ENCODE measurements around the gene KRTAP6-2. TPM values are rescaled to one million over a fixed set of nuclear protein-coding genes. Genes with fewer than 3 reads are reported as not detected.

Gene KRTAP6-2
- total RNA-seq, 2 experiments from 2014 or later, result not detected

DNA sequence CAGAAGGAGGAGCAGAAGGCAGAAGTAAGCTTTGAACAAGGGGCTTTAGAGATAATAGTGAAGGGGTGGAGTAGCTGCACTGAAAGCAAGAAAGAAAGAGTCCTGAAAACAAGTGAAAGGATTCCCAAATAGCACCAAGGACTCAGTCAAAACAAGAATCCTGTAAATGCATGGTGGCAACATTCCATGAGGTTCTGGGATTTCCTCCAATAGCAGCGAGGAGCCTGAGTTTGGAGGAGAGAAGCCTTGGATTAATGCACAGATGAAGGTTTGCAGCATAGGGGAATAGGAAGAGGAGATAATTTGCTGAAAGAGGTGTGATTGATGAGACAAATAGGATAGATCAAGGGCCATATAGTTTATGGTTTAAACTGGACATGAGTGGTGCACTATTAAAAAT is 19.4 kb downstream of the KRTAP6-2 start:
- no peak for ATAC-seq (ENCODE audit: poor library complexity)
- POLR2A ChIA-PET, result no interaction called here
- no peaks in the 10 kb centered on the region for H3K36me3 ChIP-seq (ENCODE audit: insufficient read depth, low read length)
- Mint-ChIP-seq H3K9me3 (no peaks in the 10 kb centered on the region), H3K27ac (no peak overlapping the region), H3K36me3 (ENCODE audit: low read depth) (no peaks in the 10 kb centered on the region), H3K4me1 (ENCODE audit: low read depth) (no peaks in the 10 kb centered on the region), H3K27me3 (no peaks in the 10 kb centered on the region), H3K4me3 (no peak overlapping the region)
- no peaks in the 10 kb centered on the region for H3K9me3 ChIP-seq (ENCODE audit: control insufficient read depth in 1 of 2, insufficient read depth in 1 of 2, low read length in 2 of 2)
- intact Hi-C loops (cut with DNase I, micrococcal nuclease), result no loop called here
- no peak overlapping the region for H3K4me3 ChIP-seq (ENCODE audit: low read length)
- TF ChIP-seq, protein P1, sequence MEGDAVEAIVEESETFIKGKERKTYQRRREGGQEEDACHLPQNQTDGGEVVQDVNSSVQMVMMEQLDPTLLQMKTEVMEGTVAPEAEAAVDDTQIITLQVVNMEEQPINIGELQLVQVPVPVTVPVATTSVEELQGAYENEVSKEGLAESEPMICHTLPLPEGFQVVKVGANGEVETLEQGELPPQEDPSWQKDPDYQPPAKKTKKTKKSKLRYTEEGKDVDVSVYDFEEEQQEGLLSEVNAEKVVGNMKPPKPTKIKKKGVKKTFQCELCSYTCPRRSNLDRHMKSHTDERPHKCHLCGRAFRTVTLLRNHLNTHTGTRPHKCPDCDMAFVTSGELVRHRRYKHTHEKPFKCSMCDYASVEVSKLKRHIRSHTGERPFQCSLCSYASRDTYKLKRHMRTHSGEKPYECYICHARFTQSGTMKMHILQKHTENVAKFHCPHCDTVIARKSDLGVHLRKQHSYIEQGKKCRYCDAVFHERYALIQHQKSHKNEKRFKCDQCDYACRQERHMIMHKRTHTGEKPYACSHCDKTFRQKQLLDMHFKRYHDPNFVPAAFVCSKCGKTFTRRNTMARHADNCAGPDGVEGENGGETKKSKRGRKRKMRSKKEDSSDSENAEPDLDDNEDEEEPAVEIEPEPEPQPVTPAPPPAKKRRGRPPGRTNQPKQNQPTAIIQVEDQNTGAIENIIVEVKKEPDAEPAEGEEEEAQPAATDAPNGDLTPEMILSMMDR (IDR thresholded peaks at IDR 0.05), result no peak
- no peaks in the 10 kb centered on the region for H3K27me3 ChIP-seq (ENCODE audit: control insufficient read depth in 1 of 2, insufficient read depth in 2 of 2, low read length in 2 of 2)
- H3K4me1 ChIP-seq (ENCODE audit: insufficient read depth, low read length), result no peaks in the 10 kb centered on the region
- H3K27ac ChIP-seq (ENCODE audit: low read depth in 1 of 2, low read length in 2 of 2), result no peak overlapping the region
- CTCF ChIA-PET, result no interaction called here
- DNase-seq, result no peak

DNA sequence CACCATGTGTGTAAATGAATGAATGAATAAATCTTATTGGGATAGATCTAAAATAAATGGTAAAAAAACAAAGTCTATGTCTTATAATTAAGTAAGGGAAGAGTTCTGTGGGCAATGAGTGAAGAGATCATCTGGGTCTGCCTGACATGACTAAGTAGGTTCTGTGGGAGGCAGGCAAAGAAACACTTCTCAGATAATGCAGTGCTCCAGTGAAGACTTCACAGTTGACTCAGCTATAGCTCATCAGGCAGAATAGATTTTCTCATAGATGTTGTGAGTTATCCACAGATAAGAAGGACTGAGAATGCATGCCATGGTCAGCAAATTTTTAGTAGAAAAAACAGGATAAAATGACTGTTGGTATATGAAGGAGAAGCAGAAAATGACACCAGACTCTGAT is 20.9 kb downstream of the KRTAP6-2 start:
- Mint-ChIP-seq H3K9me3 (no peaks in the 10 kb centered on the region), H3K36me3 (ENCODE audit: low read depth) (no peaks in the 10 kb centered on the region), H3K27me3 (no peaks in the 10 kb centered on the region), H3K4me3 (no peak overlapping the region), H3K27ac (no peak overlapping the region), H3K4me1 (ENCODE audit: low read depth) (no peaks in the 10 kb centered on the region)
- no peak for ATAC-seq (ENCODE audit: poor library complexity)
- no peak overlapping the region for H3K4me3 ChIP-seq (ENCODE audit: low read length)
- ChIA-PET CTCF (no interaction called here), POLR2A (no interaction called here)
- no peaks in the 10 kb centered on the region for H3K9me3 ChIP-seq (ENCODE audit: control insufficient read depth in 1 of 2, insufficient read depth in 1 of 2, low read length in 2 of 2)
- no peaks in the 10 kb centered on the region for H3K36me3 ChIP-seq (ENCODE audit: insufficient read depth, low read length)
- no peak for DNase-seq
- H3K27ac ChIP-seq (ENCODE audit: low read depth in 1 of 2, low read length in 2 of 2), result no peak overlapping the region
- H3K27me3 ChIP-seq (ENCODE audit: control insufficient read depth in 1 of 2, insufficient read depth in 2 of 2, low read length in 2 of 2), result no peaks in the 10 kb centered on the region
- intact Hi-C loops (cut with DNase I, micrococcal nuclease), result no loop called here
- no peaks in the 10 kb centered on the region for H3K4me1 ChIP-seq (ENCODE audit: insufficient read depth, low read length)
- TF ChIP-seq, protein P1 (IDR thresholded peaks at IDR 0.05), result no peak

DNA sequence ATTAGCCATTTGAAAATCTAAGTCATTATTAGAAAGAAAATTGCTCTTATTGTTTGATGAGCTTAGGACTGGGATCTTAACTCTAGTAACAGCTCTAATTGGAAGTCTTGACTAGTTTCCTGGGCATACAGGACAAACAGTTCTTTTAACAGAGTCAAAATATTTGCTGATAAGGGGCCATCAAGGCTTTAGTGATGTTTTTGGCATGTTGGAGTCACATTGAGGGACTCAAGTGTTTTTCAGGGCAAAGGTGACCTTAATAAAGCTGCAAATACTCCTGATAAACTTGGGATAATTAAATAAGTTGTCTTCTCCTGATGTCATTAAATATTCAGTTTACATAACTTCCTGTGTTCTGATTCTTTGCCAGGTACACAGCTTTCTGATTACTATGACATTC is 31.1 kb downstream of the KRTAP6-2 start:
- POLR2A ChIA-PET, result no interaction called here
- peaks cover 2% of the 10 kb centered on the region for H3K9me3 Mint-ChIP-seq
- H3K27ac Mint-ChIP-seq, result no peak overlapping the region

More for the DNA sequence above, 31.1 kb downstream of the KRTAP6-2 start:
- Mint-ChIP-seq H3K36me3 (ENCODE audit: low read depth) (no peaks in the 10 kb centered on the region), H3K27me3 (no peaks in the 10 kb centered on the region), H3K4me1 (ENCODE audit: low read depth) (no peaks in the 10 kb centered on the region), H3K4me3 (no peak overlapping the region)
- Histone ChIP-seq H3K27me3 (ENCODE audit: control insufficient read depth in 1 of 2, insufficient read depth in 2 of 2, low read length in 2 of 2) (no peaks in the 10 kb centered on the region), H3K27ac (ENCODE audit: low read depth in 1 of 2, low read length in 2 of 2) (no peak overlapping the region), H3K36me3 (ENCODE audit: insufficient read depth, low read length) (no peaks in the 10 kb centered on the region), H3K4me3 (ENCODE audit: low read length) (no peak overlapping the region), H3K9me3 (ENCODE audit: control insufficient read depth in 1 of 2, insufficient read depth in 1 of 2, low read length in 2 of 2) (peaks cover 0 to 3% of the 10 kb centered on the region in 2 experiments), H3K4me1 (ENCODE audit: insufficient read depth, low read length) (no peaks in the 10 kb centered on the region)
- no peak for DNase-seq
- intact Hi-C loops (cut with DNase I, micrococcal nuclease), result no loop called here
- CTCF ChIA-PET, result no interaction called here
- TF ChIP-seq, protein P1 (IDR thresholded peaks at IDR 0.05), result no peak
- no peak for ATAC-seq (ENCODE audit: poor library complexity)
